Lower leg skin (tissue), 4 donors: ENCODE measurements around the gene IFNG-AS1. TPM values are rescaled to one million over a fixed set of nuclear protein-coding genes. Genes with fewer than 3 reads are reported as not detected.

Experiments used
- DNase-seq, 2 donors: peaks; one replicate each; pipeline ENCODE4 v3.0.0-alpha.2; 2019; ENCODE audit warnings: low spot score in 2 of 2
- H3K4me3 ChIP-seq: fragments of 200-600 bp; sonication (generic); 2 replicates; pipeline ENCODE4 v1.5.1; 2017; ENCODE audit warnings: mild to moderate bottlenecking, low read depth; ENCODE audit not compliant: poor library complexity, severe bottlenecking
- CTCF ChIP-seq, 3 donors: fragments of 450-650 bp; IDR thresholded peaks; one replicate each; pipeline ENCODE4 v1.5.1; 2016; ENCODE audit warnings: antibody characterized with exemption in 3 of 3, mild to moderate bottlenecking in 3 of 3, moderate library complexity in 2 of 3
- POLR2A ChIP-seq, 2 donors: fragments of 450-650 bp; IDR thresholded peaks; one replicate each; pipeline ENCODE4 v1.6.1; 2016 to 2017; ENCODE audit warnings: antibody characterized with exemption in 2 of 2, mild to moderate bottlenecking in 1 of 2, moderate library complexity in 1 of 2
- WGBS, 2 donors: methylation state at CpG; one replicate each; pipeline ENCODE4 v1.1.5; 2018; 5-methylcytosine and 5-hydroxymethylcytosine counted together
- intact Hi-C: fragments of 100-400 bp; cut with DNase I; formaldehyde crosslinking; loops from one replicate; pipeline ENCODE4 v1.15.0; 2023; ENCODE audit warnings: low total_unique reads
- total RNA-seq, 4 donors: library from RNA; depleted of rRNA; stranded (reverse); fragments of >200 nt; gene quantifications; one replicate each; pipeline ENCODE4 v1.1.0, GENCODE V29; 2016

IFNG-AS1 gene
- total RNA-seq, 4 donors from 2014 or later, result 0.37 to 0.58 TPM; not detected in 2

GRCh38 chr12:68007033-68007432 is 17.8 kb downstream of the IFNG-AS1 start:
- WGBS, 2 donors, result 50% methylated on average over 1 of the region's 1 CpG
- intact Hi-C loops, result no loop called here
- no peak overlapping the region for H3K4me3 ChIP-seq
- TF ChIP-seq CTCF (IDR thresholded peaks at IDR 0.05) (no peak), POLR2A (IDR thresholded peaks at IDR 0.05) (no peak)
- no peak for DNase-seq

- TF ChIP-seq CTCF (IDR thresholded peaks at IDR 0.05) (no peak), POLR2A (IDR thresholded peaks at IDR 0.05) (no peak)
- intact Hi-C loops, result no loop called here
Measured at GRCh38 chr12:68007466-68007865, 18.2 kb downstream of the IFNG-AS1 start.

DNA sequence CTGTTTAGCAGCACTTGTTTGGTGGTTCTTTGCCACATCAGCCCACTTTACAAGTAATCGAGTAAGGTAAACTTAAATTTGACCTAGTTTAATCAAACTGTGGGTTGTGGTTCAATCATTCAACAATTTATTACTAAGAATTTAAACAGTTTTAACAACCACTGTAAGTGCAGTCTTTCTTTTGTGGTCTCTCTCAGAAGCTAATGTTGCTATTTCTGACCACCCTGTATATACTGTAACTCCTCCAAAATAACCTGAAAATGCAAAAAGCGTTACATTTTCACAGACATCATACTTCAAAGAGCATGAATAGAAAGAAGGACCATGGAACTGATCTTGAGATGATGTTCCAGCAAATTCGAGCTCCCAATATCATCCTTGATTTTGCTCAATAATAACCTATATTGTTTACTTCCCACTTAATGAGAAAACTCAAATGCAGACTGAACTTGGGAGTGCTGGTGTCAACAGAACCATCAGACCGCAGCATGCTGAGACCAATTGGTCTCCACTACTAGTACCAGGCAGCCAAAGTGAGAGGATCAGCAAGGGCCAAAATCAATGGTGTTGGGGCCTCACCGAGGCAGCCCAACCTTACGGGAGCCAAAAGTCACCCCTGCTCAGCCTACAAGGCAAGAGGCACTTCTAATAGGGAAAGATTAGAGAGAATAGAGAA is 22.1 kb downstream of the IFNG-AS1 start:
- intact Hi-C loops, result no loop called here
- H3K4me3 ChIP-seq, result no peak overlapping the region
- TF ChIP-seq POLR2A (IDR thresholded peaks at IDR 0.05), result no peak
- TF ChIP-seq CTCF (IDR thresholded peaks at IDR 0.05), result no peak
- no peak for DNase-seq
- 90 to 94% methylated on average over 6 of the region's 6 CpGs for WGBS, 2 donors

More at GRCh38 chr12:68007466-68007865, 18.2 kb downstream of the IFNG-AS1 start:
- no peak for DNase-seq
- H3K4me3 ChIP-seq, result no peak overlapping the region

GRCh38 chr12:68011882-68012207 is 22.6 kb downstream of the IFNG-AS1 start:
- no peak for DNase-seq
- no peak overlapping the region for H3K4me3 ChIP-seq
- WGBS, 2 donors, result 68 to 71% methylated on average over 2 of the region's 2 CpGs
- TF ChIP-seq CTCF (IDR thresholded peaks at IDR 0.05), result no peak
- no peak for TF ChIP-seq POLR2A (IDR thresholded peaks at IDR 0.05)
- intact Hi-C loops, result no loop called here

- 70 to 77% methylated on average over 2 of the region's 2 CpGs for WGBS, 2 donors
- TF ChIP-seq CTCF (IDR thresholded peaks at IDR 0.05), result no peak
- no peak for TF ChIP-seq POLR2A (IDR thresholded peaks at IDR 0.05)
- intact Hi-C loops, result no loop called here
- H3K4me3 ChIP-seq, result no peak overlapping the region
- DNase-seq, result no peak
Measured at GRCh38 chr12:68012712-68013111, 23.5 kb downstream of the IFNG-AS1 start.

- TF ChIP-seq CTCF (IDR thresholded peaks at IDR 0.05) (no peak), POLR2A (IDR thresholded peaks at IDR 0.05) (no peak)
- WGBS, 2 donors, result 88 to 100% methylated on average over 1 of the region's 1 CpG
- intact Hi-C loops, result no loop called here
- no peak for DNase-seq
- H3K4me3 ChIP-seq, result no peak overlapping the region
Measured at GRCh38 chr12:68013181-68013580, 23.9 kb downstream of the IFNG-AS1 start.
